GM21447 (cell line): Measurements from ENCODE around the gene CTNNA2.
"Not testable (repeated sequence)": the region's sequence is repeated elsewhere in the genome, so short reads cannot be mapped to it uniquely, and the experiment has no call there.

Experiments used
- ATAC-seq: cut with Tn5 transposase; IDR thresholded peaks from one replicate; pipeline ENCODE4 v1.9.1; 2021; ENCODE audit not compliant: unreplicated experiment

The CTNNA2 gene

GRCh38 chr2:80014637-80015036 lies 501.8 kb downstream of the CTNNA2 start:
- no peak for ATAC-seq

DNA sequence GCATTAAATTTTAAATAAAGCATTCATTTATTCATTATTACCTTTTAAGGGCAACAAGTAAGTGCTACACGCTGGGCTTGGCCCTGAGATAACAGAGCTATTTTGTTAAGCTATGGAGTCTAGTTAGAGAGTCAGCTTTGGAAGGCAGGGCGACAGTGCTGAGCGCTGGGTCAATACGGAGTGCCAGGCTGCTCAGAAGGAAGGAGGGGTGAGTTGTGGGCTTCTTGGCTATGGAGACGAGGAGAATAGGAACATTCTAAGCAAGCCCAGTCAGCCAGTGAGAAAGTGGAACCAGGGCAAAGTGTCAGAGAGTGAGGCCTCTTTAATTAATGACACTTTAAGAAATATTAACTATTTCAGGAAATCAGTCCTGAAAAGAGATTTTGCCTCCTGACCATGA lies 503.3 kb downstream of the CTNNA2 start:
- no peak for ATAC-seq

DNA sequence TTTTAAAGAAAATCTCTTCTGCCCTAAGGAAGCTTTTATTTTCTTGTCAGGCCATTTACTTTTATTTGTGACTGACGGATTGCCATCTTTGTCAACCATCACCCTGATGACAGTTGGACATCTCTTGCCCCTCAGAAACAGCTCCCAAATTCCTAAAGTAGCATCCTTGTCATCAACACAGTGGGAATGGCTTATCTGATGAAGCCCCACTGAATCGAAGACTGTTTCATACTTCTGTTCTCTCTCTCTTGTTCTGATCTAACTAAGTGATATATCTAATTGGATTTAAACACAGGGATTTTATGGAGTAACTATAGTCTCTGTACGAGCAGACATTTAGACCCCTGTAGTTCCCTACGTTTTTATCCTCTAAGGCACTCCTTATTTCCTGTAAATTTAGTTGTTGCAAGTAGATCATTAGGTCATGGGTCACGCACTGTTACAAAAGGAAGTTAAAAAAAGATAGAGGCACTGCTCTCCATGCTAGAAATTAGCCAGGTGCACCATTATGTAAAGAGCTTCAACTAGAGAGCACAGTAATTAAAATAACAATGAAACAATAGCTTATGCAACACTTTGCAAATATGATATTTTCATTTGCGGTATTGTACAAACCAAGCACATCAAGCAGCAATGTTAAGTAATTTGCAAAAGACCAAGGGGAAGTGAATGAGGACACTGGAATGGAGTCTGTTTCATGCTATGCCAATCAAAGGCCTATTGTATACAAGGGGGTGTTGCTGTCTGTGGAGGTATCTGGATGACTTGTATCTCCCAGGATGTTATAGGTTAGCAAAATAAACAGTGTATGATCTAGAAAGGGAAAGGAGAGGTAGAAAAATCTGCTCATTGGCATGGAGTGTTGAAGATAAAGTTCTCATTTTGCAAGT lies 507.0 kb downstream of the CTNNA2 start:
- ATAC-seq, result no peak

DNA sequence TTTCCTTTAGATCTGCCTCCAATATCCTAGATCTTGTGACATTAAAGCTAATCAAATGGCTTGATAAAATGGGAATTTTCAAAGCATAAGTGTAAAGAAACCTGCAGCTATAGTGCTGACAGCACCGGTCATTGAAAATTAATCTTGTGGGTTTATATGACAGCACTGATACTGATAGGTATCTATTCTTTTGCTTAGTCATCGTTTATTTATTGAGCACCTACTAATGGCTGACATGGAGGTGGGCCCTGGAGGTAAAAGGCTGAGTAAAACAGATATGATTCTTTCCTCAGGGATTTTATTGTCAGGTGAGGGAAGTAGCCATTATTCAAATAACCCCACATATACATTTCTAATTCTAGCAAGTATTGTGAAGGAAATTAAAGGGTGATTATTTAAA lies 509.2 kb downstream of the CTNNA2 start:
- ATAC-seq, result no peak

DNA sequence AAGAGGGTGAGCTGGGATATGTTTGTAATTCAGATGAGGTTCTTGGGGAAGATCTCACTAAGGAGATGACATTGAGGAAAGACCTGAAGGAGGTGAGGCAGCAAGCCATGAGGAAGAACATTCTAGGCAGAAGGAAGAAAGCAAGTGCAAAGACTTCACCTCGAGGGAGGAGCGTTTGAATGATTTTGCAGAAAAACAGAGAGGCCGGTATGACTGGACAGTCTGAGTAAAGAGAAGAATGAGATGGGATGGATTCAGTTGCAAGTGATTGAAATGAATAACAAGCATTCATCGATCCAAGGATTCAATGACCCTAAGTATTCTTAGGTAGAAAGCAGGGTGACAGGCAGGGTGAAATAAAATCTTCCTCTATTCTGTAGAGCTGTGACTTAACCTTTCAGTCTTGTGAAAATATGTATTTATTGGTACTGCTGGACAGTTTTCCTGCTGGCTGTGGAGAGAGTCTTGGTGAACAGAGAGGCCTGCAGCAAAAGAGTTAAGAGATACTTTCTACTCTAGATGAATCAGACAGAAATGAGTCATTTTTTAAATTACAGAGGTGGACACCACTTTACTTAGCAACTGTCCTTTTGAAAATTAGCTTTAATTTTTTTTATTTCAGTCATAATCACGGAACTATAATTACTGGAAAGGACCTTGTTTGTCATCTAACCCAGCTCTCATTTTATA lies 513.3 kb downstream of the CTNNA2 start:
- no peak for ATAC-seq

DNA sequence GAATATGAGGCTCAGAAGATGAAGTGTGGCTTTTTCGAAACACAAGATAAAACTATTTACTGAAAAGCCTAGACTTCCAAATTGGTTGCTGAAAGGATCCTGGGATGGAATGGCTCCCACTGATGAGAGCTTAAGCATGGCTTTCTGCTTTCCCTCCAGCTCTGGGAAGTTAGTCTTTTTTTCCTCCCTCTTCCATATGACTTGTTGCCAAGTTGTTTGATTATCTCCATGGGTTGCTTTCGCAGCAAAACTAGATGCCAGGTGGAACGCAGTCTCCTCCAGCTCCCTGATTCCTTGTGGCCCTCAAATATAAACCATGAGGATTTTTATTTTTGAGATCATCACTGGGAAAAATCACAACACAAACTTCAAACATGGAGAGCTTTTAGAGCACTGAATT lies 515.2 kb downstream of the CTNNA2 start:
- ATAC-seq, result no peak

DNA sequence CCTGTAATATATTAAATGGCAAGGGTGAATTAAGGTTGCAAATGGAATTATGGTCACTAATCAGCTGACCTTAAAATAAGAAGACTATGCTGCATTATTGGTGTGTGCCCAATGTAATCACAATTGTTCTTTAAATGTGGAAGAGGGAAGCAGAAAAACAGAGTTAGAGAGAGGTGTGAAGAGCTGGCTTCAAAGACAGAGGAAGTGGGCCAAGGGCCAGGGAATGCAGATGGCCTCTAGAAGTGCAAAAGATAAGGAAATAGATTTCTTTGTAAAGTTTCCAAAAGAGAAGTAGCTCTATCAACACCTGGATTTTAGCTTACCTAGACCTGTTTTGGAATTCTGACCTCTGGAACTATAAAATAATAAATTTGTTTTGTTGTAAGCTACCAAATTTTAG lies 515.7 kb downstream of the CTNNA2 start:
- ATAC-seq, result no peak

- ATAC-seq, result no peak
These were observed 517.3 kb downstream of the CTNNA2 start for GRCh38 chr2:80030135-80030534.

DNA sequence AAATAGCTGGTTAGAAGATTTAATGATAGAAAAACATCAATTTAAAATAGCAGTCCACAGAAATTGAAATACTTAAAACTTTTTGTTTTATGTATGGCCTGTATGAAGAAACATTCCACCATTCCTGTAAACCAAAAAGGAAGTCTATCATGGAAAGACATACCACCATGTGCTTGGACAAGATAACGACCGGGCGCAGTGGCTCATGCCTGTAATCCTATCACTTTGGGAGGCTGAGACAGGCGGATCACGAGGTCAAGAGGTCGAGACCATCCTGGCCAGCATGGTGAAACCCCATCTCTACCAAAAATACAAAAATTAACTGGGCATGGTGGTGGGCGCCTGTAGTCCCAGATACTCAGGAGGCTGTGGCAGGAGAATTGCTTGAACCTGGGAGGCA lies 519.8 kb downstream of the CTNNA2 start:
- not testable (repeated sequence) for ATAC-seq

- no peak for ATAC-seq
These were observed 523.0 kb downstream of the CTNNA2 start for GRCh38 chr2:80035749-80036285.

DNA sequence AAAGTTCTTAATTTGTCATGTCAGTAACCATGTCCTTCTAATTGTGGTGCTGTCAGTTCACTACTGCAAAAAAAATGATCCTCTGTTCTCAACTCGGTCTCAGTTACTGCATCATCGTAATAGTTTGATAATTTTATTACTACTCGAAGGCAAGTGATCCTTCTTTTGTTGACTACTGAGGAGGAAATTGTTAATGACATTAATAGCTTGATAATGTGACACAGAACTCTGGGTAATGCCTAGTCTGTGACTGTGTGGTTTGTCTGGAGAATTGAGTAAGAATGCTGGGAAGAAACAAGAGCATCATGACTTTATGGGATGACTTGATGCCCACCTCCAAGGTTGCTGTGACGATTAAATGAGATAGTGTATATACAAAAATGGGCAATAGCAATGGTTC lies 524.5 kb downstream of the CTNNA2 start:
- ATAC-seq, result no peak

DNA sequence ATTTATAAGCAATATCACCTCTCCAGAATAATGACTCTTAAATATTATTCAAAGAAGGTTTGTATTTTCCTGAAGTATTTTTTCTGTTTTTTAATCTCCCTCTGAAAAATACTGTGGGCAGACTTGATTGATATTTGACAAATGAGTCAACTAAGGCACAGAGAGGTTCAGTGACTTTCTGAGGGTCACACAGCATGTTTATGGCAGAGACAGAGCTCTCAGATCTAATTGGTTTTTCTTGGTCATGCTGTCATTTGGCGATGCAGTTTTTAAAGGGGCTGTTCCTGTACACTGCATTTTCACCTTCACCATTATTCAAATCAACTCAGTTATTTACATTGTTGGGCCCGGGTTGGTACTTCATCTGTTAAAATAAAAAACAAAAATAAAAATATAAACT lies 527.4 kb downstream of the CTNNA2 start:
- ATAC-seq, result no peak

DNA sequence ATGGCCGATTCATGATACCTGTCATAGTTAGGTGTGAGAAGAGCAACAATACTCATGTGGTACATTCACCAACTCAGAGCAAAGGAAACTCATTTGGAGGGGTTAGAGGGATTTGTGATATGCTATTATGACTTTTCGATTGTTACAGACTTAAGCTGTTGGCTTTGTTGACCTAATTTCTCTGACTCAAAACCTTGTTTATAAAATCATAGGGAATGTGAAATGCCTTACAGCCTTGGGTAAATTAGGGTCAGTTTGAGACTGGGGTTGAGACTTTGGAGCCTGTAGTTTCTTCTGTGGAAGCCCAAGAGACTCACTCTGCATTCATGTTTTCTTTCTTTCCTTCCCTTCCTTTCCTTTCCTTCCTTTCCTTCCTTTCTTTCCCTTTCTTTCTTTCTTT lies 529.8 kb downstream of the CTNNA2 start:
- no peak for ATAC-seq

DNA sequence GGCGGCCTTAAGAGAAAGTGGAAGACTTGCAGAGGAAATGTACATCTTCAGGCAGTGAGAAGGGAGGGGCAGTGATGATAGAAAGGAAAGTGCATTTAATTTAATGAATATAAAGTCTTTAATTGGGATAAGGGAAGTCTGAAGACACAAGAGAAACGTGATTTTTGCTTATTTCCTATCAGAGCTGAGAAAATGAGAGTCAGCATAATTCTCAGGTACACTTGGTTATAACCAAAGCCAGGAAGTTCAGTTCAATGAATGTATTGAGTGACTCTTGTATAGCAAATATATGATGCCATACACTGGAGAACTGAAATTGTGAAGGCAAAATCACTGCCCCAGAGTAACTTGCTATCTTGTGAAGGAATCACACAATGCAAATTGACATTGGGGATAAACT lies 535.4 kb downstream of the CTNNA2 start:
- no peak for ATAC-seq

DNA sequence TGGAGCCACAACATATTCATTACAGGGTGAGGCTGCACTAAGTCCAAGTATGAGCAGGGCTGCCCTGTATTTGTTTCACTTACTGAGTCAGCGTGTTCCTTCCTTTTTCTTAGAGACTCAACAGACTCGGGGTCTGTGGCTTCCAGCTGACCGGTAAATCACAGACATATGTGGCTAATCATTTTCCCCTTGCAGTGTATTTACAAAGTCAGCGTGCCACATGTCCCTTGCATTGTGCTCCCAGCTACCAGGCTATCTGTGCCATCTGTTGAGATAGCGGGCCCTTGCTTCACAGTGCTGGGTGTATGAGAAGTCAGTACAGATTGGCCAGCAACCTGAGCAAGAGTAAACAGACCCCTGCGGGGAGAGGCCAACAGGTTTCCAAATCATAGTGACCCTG lies 537.4 kb downstream of the CTNNA2 start:
- no peak for ATAC-seq

DNA sequence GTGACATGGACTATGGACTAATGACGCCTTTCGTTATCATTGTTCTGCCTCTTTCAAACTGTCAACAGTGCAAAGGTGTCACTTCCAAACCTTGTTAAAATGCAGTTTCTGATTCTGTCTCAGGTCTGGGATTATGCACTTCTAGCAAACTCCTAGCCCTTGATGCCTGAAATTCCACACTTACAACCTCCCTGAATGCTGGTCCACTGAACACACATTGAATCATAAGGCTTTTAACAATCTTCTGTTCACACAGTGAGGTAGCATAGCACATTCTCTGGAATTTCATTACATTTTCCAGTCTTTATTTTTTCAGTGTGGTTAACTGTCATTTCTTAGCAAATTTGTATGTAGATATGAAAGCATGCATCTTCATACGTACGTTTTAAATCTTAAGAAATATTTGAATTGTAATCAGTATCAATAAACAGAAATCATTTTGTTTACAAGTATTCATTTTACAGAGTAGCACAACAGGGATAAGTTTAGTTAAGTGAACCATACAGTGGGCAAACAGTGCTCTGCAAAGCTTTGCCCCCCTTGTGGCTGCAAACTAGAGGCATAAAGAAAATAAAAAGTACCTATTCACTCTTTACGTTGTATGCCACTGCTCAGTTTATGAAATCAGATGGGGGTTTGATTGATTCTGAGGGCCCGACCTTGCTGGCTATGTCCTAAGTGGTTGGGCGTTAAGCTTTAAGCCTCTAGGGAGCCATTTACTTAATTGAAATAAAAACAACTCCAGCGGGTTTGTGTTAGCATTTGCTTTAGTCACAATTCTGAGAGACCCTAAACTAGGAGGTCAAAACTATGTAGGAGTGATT lies 540.9 kb downstream of the CTNNA2 start:
- no peak for ATAC-seq

- no peak for ATAC-seq
These were observed 541.5 kb downstream of the CTNNA2 start for GRCh38 chr2:80054346-80054675.

DNA sequence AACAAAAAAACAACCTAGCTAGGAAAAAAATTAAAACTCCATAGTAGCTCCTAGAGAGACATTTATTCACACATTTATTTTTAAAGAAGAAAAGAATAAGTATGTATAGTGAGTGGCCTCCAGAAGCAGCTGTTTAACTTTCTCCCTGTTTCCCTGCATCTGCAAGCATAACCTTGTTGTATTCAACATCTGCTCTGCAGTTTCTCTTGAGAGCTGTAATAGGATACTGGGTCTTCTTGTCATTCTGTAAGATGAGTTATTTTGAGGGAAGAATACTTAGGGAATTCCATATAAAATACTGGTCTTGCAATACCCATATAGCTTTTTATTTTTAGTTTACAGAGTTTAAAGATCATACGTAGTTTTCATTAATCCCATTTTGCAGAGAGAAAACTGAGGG lies 545.1 kb downstream of the CTNNA2 start:
- ATAC-seq, result no peak

DNA sequence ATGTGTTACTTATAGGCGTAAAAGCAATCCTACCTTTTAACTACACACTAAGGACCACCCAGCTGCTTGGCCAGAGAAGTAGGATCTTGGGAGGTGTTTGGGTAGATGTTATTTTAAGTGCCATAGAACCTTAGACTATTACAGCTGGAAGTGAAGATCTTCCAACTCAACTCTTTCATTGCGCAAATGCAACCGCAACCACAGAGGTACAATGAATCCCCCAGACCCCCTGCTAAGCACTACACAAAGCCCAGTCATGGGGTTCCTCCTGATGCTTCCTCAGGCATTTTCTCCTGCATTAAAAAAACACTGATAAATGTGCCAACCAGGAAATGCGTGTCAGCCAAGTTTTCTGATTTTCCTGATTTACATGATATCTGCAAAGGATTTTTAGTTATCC lies 545.7 kb downstream of the CTNNA2 start:
- ATAC-seq, result no peak

DNA sequence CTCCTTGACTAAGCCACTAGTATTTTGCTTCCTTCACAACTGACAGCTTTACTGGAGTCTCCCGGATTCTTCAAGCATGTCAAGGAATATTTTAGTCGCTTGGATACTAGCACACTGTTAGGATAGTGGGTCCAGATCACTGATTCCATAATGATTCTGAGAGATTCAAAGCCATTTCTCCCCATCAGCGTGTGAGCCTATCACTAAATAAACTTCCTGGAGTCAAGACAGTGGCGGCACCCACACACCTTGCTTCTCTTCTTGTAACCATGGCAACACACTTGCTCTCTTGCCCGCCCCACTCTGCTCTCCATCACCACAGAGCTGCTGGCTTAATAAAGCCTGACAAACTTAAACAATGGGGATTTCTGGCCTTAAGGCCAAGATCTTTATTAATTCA lies 546.6 kb downstream of the CTNNA2 start:
- ATAC-seq, result no peak

DNA sequence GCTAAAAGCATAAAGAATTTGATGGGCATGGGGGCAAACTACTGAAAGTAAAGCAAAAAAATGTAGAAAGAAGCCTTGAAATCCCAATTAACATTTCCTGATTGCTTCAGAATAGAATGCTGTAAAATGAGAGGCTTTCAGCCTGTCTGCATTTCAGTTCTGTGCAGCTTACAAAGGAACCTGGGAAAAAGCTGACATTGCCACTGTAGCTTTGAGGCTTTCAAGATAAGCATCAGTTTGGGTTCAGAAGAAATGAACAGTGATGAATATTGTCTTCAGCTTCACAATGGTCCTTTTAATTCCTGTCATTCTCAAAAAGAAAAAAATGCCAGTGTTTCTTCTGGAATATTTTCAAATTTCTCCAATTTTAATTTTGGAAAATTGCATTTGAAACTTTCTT lies 549.0 kb downstream of the CTNNA2 start:
- ATAC-seq, result no peak

DNA sequence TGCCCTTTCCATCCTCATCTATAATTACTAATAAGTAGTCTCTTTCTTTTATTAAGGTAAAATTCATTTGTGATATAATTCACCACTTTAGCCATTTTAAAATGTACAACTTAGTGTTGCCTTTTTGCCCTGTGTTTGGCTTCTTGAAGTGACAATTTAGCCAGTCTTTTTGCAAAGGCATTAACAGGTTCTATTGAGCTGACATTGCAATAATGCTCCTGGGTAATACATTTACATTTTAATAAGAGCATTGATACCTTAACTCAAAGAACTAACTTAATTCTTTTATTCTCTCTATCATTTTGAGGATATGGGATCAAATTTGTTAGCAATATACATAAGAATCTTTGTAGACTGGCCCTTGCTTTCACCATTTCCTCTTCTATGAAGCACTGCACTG lies 549.4 kb downstream of the CTNNA2 start:
- ATAC-seq, result no peak
